ENCODE data around the gene ZCCHC10. TPM values are rescaled to one million over a fixed set of nuclear protein-coding genes. Genes with fewer than 3 reads are reported as not detected.

Gene ZCCHC10
- total and polyA plus RNA-seq, 10 of the 15 experiments (the other 5 are each of a cell fraction or from before 2014, with no cell fraction given) = 16.8 to 117 (median 53.5) TPM

GRCh38 chr5:133072021-133072420 is 45.7 kb upstream of the ZCCHC10 start (continued):
- TF ChIP-seq, protein P1, sequence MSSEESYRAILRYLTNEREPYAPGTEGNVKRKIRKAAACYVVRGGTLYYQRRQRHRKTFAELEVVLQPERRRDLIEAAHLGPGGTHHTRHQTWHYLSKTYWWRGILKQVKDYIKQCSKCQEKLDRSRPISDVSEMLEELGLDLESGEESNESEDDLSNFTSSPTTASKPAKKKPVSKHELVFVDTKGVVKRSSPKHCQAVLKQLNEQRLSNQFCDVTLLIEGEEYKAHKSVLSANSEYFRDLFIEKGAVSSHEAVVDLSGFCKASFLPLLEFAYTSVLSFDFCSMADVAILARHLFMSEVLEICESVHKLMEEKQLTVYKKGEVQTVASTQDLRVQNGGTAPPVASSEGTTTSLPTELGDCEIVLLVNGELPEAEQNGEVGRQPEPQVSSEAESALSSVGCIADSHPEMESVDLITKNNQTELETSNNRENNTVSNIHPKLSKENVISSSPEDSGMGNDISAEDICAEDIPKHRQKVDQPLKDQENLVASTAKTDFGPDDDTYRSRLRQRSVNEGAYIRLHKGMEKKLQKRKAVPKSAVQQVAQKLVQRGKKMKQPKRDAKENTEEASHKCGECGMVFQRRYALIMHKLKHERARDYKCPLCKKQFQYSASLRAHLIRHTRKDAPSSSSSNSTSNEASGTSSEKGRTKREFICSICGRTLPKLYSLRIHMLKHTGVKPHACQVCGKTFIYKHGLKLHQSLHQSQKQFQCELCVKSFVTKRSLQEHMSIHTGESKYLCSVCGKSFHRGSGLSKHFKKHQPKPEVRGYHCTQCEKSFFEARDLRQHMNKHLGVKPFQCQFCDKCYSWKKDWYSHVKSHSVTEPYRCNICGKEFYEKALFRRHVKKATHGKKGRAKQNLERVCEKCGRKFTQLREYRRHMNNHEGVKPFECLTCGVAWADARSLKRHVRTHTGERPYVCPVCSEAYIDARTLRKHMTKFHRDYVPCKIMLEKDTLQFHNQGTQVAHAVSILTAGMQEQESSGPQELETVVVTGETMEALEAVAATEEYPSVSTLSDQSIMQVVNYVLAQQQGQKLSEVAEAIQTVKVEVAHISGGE (CRISPR knock-in tag; IDR thresholded peaks at IDR 0.05) = no peak
- TF ChIP-seq CEBPB (IDR thresholded peaks at IDR 0.05; ENCODE audit: borderline replicate concordance in 1 of 2, low read depth in 2 of 2, low read length in 2 of 2) = no peak
- TF ChIP-seq HDAC2 (IDR thresholded peaks at IDR 0.05) = no peak
- TF ChIP-seq ZNF687 (IDR thresholded peaks at IDR 0.05) = no peak
- TF ChIP-seq SREBF1 (IDR thresholded peaks at IDR 0.05; ENCODE audit: low read length) = no peak
